ENCODE measurements around the gene KLHL25.

KLHL25 gene

GRCh38 chr15:85711580-85712192, 83.0 kb downstream of the KLHL25 start:
- H3K27ac Mint-ChIP-seq: peak overlapping the region; percentile 89
- H3K36me3 Mint-ChIP-seq: peaks cover 14% of the 10 kb centered on the region

GRCh38 chr15:85710340-85710842, 84.3 kb downstream of the KLHL25 start:
- H3K9me3 Mint-ChIP-seq (ENCODE audit: low read depth): no peaks in the 10 kb centered on the region
- peak overlapping the region; percentile 40 for H3K4me3 Mint-ChIP-seq
- H3K27me3 Mint-ChIP-seq: no peaks in the 10 kb centered on the region
- peak overlapping the region; percentile 88 for H3K27ac Mint-ChIP-seq
- peaks cover 14% of the 10 kb centered on the region for H3K36me3 Mint-ChIP-seq
- H3K4me1 Mint-ChIP-seq (ENCODE audit: low read depth): peaks cover 76% of the 10 kb centered on the region

More at GRCh38 chr15:85711580-85712192, 83.0 kb downstream of the KLHL25 start:
- Mint-ChIP-seq H3K9me3 (ENCODE audit: low read depth) (no peaks in the 10 kb centered on the region), H3K4me1 (ENCODE audit: low read depth) (peaks cover 66% of the 10 kb centered on the region), H3K4me3 (peak overlapping the region; percentile 40), H3K27me3 (no peaks in the 10 kb centered on the region)

Measured in activated naive CD8-positive, alpha-beta T cell (primary cell).